Activated CD4-positive, alpha-beta T cell treated with anti-CD3 and anti-CD28 coated beads, Interleukin-2, amount 50 U/mL, for 4 hours (primary cell): Measurements from ENCODE around the gene ALDH8A1.
"Not testable (repeated sequence)": the region's sequence is repeated elsewhere in the genome, so short reads cannot be mapped to it uniquely, and the experiment has no call there.

Experiments
- DNase-seq, 2 experiments: peaks; one replicate each; pipeline ENCODE4 v3.0.0-alpha.2; 2020

ALDH8A1 gene

GRCh38 chr6:134909701-134910592, 40.0 kb downstream of the ALDH8A1 start:
- no peak for DNase-seq

GRCh38 chr6:134908906-134909516, 40.9 kb downstream of the ALDH8A1 start:
- DNase-seq: no peak

DNA sequence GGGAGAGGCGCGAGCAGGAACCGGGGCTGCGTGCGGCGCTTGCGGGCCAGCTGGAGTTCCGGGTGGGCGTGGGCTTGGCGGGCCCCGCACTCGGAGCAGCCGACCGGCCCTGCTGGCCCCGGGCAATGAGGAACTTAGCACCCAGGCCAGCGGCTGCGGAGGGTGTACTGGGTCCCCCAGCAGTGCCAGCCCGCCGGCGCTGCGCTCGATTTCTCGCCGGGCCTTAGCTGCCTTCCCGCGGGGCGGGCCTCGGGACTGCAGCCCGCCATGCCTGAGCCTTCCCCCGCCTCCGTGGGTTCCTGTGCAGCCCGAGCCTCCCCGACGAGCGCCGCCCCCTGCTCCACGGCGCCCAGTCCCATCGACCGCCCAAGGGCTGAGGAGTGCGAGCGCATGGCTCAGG, 45.2 kb downstream of the ALDH8A1 start:
- not testable (repeated sequence) for DNase-seq

DNA sequence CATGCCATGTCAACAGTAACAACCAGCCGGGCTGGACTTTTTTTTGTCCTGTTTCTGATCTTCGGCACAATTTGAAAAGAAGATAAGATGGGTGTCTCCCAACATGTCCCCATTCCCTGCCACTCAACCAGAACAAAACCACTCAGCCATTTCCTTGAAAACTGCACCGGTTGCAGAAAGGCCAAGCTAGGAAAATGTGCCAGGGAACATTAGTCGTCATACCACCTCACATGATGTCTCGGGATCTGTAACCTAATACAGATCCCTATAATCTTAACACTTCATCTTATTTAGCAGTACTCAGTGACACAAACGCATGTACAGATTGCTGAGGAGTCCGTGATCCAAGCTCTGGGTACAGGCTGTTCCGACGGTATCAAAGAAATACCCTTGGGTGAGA, 46.5 kb downstream of the ALDH8A1 start:
- no peak for DNase-seq

GRCh38 chr6:134902936-134903335, 47.0 kb downstream of the ALDH8A1 start:
- no peak for DNase-seq

GRCh38 chr6:134902074-134902861, 47.6 kb downstream of the ALDH8A1 start:
- DNase-seq: no peak

GRCh38 chr6:134898575-134898974, 51.3 kb downstream of the ALDH8A1 start:
- no peak for DNase-seq

- not testable (repeated sequence) for DNase-seq
Observed at GRCh38 chr6:134898166-134898565, 51.7 kb downstream of the ALDH8A1 start.

DNA sequence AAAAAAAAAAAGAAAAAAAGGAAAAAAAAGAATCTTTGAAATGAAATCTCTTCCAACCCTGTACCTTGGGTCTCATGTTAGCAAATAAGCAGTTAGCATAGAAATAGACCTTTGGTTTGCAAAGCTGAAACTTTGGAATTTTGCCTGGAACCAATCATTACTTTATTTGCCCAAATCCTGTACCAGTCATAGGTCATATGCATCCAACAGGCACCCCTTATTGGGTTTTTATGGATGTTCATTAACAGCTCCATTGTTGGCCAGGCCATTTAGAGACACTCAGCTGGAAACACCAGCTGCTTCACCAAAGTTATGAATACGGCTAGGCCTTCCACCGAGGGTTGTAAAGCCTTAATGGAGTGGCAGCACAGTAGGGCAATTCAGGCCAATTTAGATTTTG, 53.0 kb downstream of the ALDH8A1 start:
- DNase-seq: no peak

DNA sequence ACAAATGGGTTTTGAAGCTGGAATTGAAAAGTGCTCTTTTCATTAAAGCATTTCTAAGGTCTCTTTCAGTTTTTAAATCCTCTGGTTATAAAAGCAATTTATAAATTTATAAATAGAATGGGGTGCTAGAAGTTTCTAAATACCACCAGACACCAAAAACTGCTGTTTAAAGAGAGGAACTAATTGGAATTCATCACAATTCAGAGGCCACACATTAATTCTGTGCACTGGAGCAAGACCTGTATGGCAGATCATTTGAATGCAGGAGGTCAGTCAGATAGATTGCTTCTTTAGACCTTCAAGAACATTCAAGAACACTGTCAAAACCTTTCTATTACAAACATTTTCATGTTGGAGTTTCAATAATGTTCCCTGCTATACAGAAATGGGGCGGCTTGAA, 55.1 kb downstream of the ALDH8A1 start:
- DNase-seq: no peak

DNA sequence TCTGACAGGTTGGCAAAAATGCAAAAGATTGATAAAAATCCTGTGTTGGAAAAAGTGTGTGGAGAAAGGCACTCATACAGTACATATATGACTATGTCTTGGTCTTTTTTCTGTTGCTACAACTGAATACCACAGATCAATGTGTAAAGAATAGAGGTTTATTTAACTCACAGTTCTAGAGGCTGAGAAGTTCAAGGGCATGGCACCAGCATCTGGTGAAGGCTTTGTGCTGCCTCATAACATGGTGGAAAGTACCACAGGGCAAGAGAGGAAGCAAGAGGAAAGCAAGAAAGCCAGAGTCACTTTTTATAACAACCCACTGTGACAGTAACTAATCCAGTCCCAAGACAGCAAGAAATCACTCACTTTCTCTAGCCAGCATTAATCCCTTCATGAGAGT, 57.5 kb downstream of the ALDH8A1 start:
- no peak for DNase-seq

- no peak for DNase-seq
Observed at GRCh38 chr6:134891633-134892032, 58.3 kb downstream of the ALDH8A1 start.

- DNase-seq: no peak
Observed at GRCh38 chr6:134888316-134888715, 61.6 kb downstream of the ALDH8A1 start.

DNA sequence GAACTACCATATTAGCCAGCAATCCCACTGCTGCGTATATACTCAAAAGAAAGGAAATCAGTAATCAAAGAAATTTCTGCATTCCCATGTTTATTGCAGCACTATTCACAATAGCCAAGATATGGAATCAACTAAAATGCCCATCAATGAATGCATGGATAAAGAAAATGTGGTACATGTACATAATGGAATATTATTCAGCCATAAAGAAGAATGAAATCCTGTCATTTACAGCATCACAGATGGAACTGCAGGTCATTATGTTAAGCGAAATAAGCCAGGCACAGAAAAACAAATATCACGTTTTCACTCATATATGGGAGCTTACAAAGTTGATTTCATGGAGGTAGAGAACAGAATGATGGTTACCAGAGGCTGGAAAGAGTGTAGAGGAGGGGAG, 65.1 kb downstream of the ALDH8A1 start:
- DNase-seq: no peak

DNA sequence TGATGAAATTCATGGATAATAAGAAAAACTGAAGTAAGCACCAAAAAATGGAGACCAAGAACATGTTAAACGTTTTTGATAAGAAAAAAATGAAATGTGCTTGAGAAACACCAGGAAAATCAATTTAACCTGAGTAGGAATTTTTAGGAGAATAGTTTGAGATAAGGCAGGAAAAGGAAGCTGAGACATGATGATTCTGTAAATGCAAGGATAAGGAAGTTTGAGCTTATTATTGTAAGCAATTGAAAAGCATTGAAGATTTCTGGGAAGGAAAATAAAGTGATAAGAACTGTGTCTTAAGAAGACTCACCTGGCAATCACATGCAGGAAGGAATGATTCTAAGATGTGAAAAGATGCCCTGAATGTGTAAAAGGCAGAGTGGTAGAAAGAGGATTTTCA, 66.6 kb downstream of the ALDH8A1 start:
- no peak for DNase-seq

DNA sequence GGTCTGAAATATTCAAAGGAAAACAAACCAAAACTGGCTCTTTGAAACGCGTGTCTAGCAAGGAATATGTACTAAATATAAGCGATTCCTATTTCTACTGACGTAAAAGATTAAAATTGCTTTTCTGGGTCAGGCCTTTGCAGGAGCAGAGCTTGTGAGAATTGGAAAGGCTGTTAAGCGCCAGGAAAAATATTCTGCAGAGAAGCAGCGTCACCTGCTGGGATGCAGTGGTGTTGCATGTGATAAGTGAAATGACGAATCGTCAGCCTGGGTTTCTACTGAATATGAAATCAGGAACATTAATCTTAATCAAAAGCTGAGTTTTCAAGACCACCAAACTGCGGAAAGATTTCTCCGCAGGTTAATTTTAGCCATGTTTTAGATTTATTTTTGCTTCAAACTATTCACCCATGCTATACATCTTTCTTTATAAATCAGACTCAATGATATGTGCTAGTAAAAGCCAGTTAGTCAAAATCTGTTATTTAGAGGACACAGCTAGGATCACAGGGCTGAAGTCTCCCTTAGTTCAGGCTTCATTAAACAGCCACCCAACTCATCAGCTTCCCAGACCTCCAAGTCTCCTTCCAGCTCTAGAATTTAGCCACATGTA, 67.4 kb downstream of the ALDH8A1 start:
- DNase-seq: peak; percentile 37 to 39

- no peak for DNase-seq
Observed at GRCh38 chr6:134880487-134881190, 69.3 kb downstream of the ALDH8A1 start.

GRCh38 chr6:134878136-134878535, 71.8 kb downstream of the ALDH8A1 start:
- DNase-seq: no peak

DNA sequence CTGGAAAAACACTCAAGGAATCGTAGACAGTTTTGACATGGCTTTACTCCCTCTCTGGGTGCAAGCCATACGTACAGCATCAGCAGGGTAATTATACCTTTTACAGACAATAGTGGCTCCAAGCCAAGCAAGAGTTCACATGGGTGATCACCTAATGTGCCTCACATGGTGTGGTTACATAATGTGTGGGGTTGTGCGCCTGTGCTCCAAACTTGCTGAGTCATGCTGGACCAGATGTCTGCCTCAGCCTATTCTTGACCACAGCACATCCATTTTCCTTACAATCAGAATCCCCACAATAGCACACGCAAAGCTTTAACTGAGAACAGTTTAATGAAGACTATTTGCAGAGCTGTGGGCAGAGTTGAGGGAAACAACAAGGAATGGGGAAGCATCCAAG, 74.5 kb downstream of the ALDH8A1 start:
- no peak for DNase-seq

GRCh38 chr6:134873500-134874388, 76.2 kb downstream of the ALDH8A1 start:
- peak; percentile 1 to 5 for DNase-seq
